ENCODE measurements around the gene USP43.

DNA sequence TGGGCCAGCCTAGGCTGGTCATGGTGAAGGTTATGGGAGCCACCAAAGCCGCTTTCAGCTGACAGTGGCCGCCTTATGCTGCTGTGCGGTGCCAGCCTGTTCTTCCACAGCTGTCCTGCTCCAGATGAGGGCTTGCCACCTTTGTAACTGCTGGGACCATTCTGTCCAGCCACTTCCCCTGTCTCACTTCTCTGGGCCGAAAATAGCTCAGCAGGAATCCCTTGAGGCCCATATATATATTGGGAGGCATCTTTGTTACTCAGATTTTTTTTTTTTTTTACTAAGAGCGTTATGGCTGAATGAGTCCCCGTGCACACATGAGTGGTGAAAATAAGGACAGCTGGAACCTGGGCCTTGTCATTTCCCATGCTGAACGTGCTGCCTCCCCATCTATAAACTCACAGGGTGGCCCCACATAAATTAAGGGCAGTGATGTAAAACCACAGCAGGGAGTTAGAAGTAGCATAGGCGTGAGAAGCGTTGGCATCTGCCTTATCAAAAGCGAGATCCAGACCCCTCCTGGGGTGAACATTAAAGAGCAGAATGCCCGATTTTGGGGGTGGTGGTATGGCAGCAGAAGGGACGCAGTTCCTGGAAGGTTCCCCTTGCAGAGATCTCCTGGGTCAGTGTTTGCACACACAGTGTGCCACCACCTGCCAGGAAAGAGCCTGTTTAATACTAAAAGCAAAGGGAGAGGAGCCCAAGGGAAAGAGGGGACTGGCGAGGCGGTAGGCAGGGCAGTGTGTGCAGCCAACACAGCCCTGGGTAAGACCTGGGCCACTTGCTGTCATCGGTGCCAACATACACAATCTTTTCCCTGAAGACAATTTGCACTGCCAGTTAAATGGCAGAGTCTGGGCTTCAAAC lies 57.8 kb downstream of the USP43 start:
- TF ChIP-seq, protein P1, sequence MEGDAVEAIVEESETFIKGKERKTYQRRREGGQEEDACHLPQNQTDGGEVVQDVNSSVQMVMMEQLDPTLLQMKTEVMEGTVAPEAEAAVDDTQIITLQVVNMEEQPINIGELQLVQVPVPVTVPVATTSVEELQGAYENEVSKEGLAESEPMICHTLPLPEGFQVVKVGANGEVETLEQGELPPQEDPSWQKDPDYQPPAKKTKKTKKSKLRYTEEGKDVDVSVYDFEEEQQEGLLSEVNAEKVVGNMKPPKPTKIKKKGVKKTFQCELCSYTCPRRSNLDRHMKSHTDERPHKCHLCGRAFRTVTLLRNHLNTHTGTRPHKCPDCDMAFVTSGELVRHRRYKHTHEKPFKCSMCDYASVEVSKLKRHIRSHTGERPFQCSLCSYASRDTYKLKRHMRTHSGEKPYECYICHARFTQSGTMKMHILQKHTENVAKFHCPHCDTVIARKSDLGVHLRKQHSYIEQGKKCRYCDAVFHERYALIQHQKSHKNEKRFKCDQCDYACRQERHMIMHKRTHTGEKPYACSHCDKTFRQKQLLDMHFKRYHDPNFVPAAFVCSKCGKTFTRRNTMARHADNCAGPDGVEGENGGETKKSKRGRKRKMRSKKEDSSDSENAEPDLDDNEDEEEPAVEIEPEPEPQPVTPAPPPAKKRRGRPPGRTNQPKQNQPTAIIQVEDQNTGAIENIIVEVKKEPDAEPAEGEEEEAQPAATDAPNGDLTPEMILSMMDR (optimal IDR thresholded peaks at IDR 0.05 in 1 of 3, IDR thresholded peaks at IDR 0.05 in 1 of 3, conservative IDR thresholded peaks at IDR 0.05 in 1 of 3; ENCODE audit: extremely low read depth in 1 of 3, insufficient read depth in 2 of 3, low read length in 3 of 3) = no peak
- TF ChIP-seq EZH2 (IDR thresholded peaks at IDR 0.05; ENCODE audit: low read length) = no peak

Data from keratinocyte (primary cell).